ENCODE results near the gene TNPO2.
A peak's percentile ranks its signal among the peaks of the same experiment; 100 is the strongest.
"Not testable (repeated sequence)": the region's sequence is repeated elsewhere in the genome, so short reads cannot be mapped to it uniquely, and the experiment has no call there.

TNPO2 gene

GRCh38 chr19:12737835-12738351 lies 14.2 kb upstream of the TNPO2 start:
- no peak for DNase-seq (ENCODE audit: low read depth, low spot score)

- DNase-seq (ENCODE audit: low read depth, low spot score) = peak; percentile 100
Observed at GRCh38 chr19:12736995-12737834, 13.5 kb upstream of the TNPO2 start, which contains the start of gene GET3. Gene GET3 (plus strand): TSS chr19:12737497. CDS start chr19:12737506, 9 bp downstream.

- peak; percentile 51 for DNase-seq (ENCODE audit: low read depth, low spot score)
Observed at GRCh38 chr19:12733369-12734214, 9.9 kb upstream of the TNPO2 start.

DNA sequence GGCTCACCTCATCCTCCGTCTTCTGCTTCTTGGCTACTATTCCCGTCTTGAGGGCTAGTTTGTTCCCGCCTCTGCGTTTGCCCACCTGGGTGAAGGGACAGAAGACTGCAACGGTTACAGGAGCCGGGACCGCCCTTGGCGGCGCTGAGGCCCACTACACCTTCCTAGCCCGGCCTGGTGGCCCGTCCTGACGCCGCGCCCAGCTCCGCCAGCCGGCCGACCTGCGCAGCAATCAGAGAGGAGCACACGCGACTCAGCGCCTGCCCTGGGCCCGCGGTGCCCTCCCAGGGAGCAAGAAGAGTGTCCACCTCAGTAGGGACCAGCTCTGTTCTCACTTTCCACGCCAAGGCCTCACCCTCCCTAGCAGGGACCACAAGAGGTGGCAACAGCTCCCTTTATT lies 7.6 kb upstream of the TNPO2 start:
- DNase-seq (ENCODE audit: low read depth, low spot score) = no peak

GRCh38 chr19:12730064-12730463 lies 6.3 kb upstream of the TNPO2 start:
- DNase-seq (ENCODE audit: low read depth, low spot score) = no peak

- DNase-seq (ENCODE audit: low read depth, low spot score) = no peak
Observed at GRCh38 chr19:12727745-12728433, 4.2 kb upstream of the TNPO2 start.

DNA sequence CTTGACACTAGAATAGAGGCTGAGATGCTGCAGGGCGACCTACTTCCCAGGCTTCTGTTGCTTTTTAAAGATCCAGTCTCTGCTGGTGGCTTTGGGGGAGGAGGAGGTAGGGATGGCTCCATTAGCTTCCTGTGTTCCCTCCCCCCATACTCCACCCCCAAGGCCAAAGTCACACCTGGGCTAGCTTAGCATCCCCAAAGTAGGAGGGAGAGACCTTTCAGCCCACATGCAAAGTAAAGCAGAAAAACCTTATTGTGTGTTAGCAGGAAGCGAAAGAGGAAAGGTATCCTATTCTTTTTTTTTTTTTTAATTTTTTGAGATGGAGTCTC lies 3.2 kb upstream of the TNPO2 start:
- no peak for DNase-seq (ENCODE audit: low read depth, low spot score)

DNA sequence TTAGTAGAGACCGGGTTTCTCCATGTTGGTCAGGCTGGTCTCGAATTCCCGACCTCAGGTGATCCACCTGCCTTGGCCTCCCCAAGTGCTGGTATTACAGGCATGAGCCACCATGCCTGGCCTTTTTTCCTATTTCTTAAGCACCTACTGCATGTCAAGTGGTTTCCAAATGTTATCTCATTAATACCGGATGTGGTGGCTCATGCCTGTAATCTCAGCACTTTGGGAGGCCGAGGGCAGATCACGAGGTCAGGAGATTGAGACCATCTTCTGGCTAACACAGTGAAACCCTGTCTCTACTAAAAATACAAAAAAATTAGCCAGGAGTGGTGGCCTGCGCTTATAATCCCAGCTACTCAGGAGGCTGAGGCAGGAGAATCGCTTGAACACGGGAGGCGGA lies 1.9 kb upstream of the TNPO2 start:
- DNase-seq (ENCODE audit: low read depth, low spot score) = not testable (repeated sequence)

DNA sequence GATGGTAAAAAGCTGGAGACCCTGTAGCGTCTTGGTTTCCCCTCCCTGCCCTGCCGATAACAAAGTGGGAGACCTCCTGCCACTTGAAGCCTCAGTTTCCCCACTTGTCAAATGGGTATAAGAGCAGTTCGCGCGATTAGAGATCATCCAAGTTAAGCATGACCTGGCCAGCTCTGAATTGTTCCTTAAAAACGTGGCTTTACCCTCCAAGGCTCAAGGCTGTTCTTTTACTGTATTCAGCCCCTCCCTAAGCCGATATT lies 421 bp downstream of the TNPO2 start:
- DNase-seq (ENCODE audit: low read depth, low spot score) = no peak

GRCh38 chr19:12722566-12723380 lies 959 bp downstream of the TNPO2 start:
- DNase-seq (ENCODE audit: low read depth, low spot score) = peak; percentile 99

GRCh38 chr19:12721656-12722565 lies 1.8 kb downstream of the TNPO2 start:
- DNase-seq (ENCODE audit: low read depth, low spot score) = peak; percentile 87

GRCh38 chr19:12720851-12721655 lies 2.7 kb downstream of the TNPO2 start:
- DNase-seq (ENCODE audit: low read depth, low spot score) = peak; percentile 45

DNA sequence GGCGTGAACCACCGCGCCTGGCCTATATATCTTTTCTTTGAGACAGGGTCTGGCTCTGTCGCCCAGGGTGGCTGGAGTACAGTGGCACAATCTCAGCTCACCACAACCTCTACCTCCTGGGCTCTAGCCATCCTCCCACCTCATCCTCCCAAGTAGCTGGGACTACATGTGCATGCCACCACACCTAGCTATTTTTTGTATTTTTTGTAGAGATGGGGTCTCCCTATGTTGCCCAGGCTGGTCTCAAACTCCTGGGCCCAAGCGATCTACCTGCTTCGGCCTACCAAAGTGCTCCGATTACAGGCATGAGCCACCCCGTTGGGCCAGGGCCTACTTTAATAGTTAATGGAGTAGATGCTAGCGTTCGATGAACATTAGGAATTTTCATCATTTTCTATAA lies 3.4 kb downstream of the TNPO2 start:
- no peak for DNase-seq (ENCODE audit: low read depth, low spot score)

- no peak for DNase-seq (ENCODE audit: low read depth, low spot score)
Observed at GRCh38 chr19:12715929-12716328, 7.8 kb downstream of the TNPO2 start.

DNA sequence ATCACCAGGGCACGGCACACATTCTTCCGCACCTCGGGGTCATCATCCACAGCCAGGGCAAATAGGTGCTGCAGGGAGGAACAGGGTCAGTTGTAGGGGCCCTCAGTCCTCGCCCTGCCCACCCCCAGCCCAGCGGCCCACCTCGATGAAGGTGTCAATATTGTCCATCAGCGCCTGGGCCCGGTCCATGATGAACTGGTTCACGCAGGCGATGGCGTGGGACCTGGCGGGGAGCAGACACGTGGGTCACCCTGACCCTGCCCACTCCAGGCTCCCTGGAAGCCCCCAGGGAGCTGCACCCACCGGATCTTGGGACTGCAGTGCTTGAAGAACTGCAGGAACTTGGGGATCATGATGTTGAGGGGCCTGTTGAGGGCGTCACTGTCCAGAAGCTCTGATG lies 8.6 kb downstream of the TNPO2 start:
- DNase-seq (ENCODE audit: low read depth, low spot score) = no peak

DNA sequence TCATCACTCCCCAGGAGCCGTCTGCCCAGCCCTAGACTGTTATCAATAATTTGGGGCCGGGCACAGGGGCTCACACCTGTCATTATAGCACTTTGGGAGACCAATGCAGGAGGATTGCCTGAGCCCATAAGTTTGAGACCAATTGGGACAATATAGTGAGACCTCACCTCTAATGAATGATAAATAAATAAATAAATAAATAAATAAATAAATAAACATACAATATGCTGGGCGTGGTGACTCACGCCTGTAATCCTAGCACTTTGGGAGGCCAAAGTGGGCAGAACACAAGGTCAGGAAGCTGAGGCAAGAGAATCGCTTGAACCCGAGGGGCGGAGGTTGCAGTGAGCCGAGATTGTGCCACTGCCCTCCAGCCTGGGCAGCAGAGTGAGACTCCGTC lies 10.4 kb downstream of the TNPO2 start:
- not testable (repeated sequence) for DNase-seq (ENCODE audit: low read depth, low spot score)

- not testable (repeated sequence) for DNase-seq (ENCODE audit: low read depth, low spot score)
Observed at GRCh38 chr19:12712077-12712476, 11.7 kb downstream of the TNPO2 start.

DNA sequence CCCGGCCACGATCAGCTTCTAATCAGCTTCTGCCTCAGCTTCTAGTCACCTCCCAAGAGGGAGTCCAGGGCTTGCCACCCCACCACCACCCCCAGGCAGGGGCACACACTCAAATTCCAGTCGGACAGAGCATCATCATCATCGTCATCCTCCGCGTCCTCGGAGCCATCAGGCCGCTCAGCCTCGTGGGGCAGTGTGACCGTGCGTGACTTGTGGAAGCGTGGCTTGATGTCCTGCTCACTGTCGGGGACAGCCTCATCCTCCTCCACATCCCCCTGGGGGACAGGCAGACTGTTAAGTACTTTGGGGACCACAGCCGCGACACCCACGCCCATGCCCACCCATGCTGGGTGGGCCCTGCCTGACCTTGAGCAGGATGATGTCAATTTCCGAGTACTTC lies 12.5 kb downstream of the TNPO2 start:
- DNase-seq (ENCODE audit: low read depth, low spot score) = no peak

DNA sequence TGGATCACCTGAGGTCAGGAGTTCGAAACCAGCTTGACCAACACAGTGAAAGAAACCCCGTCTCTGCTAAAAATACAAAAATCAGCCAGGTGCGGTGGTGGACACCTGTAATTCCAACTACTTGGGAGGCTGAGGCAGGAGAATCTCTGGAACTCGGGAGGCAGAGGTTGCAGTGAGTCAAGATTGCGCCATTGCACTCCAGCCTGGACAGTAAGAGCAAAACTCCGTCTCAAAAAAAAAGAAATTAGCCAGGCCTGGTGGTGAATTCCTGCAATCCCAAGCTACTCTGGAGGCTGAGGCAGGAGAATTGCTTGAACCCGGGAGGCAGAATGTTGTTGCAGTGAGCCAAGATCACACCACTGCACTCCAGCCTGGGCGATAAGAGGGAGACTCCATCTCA lies 15.1 kb downstream of the TNPO2 start:
- no peak for DNase-seq (ENCODE audit: low read depth, low spot score)

- no peak for DNase-seq (ENCODE audit: low read depth, low spot score)
Observed at GRCh38 chr19:12706332-12706718, 17.4 kb downstream of the TNPO2 start.

Data from astrocyte of the hippocampus (primary cell).